NCI-H226 (cell line): ENCODE results near the gene LYST.
A peak's percentile ranks its signal among the peaks of the same experiment; 100 is the strongest.
"Not testable (repeated sequence)": the region's sequence is repeated elsewhere in the genome, so short reads cannot be mapped to it uniquely, and the experiment has no call there.

ENCODE experiments used
- DNase-seq: peaks from one replicate; pipeline ENCODE4 v3.0.0-alpha.2; 2015

Gene LYST

DNA sequence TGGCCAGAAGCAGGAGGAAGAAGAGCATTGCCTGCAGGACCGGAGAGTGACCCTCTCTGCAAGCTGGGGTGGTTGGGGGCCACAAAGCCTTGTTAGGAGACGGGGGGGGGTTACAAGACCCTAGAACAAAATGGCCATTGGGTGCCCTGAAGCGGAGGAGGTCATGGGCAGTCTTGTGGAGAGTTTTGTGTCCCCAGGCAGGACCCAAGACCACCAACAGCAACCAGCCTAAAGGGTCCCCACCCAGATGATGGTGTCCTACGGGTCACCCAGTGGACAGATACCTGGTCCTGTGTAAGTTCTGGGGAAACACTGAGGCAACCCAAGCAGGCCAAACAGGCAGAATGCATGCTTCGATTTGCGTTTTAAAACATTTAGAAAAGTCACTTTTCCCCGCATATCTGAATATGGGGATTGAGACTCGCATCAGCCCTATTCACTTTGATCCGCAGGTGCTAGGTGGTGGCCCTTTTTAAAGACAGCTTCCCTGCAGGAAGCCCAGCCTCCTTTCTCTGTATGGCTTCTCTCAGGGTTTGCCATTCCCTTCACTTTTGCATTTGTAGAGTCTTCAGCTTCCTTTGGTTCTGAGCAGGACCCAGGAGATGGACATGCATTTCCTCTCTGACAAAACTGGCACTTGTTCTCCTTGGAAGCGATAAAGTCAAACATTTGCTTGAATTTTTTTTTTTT lies 238.2 kb downstream of the LYST start:
- no peak for DNase-seq

DNA sequence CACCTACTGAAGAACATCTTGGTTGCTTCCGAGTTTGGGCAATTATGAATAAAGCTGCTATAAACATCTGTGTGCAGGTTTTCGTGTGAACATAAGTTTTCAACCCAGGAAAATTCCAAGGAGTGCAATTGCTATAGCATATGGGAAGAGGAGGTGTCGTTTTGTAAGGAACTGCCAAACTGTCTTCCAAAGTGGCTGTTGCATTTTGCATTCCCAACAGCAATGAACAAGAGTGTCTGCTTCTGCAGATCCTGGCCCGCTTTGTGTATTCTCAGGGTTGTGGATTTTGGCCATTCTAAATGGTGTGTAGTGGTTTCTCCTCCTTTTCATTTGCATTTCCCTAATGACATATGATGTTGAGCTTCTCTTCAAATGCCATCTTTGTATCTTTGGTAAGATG lies 240.9 kb downstream of the LYST start:
- no peak for DNase-seq

DNA sequence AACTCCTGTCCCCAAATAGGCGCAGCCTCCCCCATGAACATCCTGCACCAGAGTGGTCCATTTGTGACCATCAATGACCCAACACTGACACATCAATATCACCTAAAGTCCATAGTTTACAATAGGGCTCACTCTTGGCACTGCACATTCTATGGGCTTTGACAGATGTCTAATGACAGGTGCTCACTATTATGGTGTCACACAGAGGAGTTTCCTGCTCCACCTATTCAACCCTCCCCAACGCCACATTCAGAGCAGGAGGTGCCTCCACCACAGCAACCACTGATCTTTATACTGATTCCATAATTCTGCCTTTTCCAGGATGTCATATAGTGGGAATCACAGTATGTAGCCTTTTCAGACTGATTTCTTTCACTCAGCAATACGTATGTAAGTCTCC lies 241.4 kb downstream of the LYST start:
- DNase-seq = no peak

DNA sequence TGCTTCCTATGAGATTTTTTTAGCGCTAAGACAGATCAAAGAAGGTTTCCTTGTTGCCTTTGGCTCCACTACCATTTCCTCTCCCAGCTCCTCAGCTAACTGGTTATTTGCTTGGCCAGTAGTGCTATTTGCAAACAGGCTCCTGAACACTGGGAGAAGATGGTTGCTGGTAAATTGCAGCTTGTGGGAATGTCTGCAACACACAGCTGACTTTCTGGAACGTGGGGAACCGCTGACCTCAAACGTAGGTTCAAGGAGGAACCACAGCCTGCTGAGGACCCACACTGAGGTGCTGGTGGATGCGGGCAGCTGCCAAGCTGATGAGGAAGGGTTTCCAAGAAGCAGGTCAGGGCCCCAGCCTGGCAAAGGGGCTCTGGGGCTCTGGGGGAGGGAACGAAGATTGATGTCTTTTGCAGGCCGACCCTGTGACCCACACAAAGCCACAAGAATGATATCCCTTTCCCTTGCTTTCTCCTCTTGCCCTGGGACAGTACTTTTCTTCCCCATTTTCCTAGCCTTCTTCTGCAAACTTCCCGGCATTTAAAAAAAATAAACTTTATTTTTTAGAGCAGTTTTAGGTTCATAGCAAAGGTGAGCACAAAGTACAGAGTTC lies 241.9 kb downstream of the LYST start:
- DNase-seq = no peak

DNA sequence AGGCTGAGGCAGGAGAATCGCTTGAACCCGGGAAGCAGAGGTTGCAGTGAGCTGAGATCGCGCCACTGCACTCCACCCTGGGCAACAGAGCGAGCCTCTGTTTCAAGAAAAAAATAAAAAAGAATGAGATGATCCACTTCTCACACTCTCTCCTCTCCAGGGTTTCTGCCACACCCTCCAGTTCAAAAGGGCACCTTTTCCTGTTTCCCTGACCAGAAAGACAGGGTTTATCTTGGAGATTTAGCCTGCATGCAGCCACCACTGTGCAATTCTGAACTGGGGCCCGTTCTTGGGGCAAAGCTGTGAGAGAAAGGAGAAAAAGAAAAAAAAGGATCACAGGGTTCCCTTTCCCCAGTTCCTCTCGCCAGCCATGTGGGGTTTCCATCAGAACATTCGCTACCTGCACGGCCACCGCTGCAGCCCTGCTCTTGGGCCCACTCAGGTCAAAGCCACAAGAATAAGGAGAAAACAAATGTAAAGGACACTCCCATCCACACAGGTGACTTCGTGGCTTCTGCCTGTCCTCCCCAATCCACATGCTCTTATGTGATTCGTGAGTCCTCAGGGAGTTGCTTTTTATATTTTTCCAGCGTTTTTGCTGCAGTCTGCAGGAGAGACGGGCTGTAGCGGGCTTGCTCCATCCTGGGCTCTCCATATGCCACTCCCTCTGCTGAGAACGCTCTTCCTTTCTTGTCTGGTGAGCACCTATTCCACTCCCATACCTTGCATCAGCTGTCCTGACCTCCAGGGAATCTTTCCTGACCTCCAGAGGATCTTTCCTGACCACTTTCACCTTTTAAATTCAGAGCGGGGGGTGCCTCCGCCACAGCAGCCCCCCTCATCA lies 243.5 kb downstream of the LYST start:
- DNase-seq = no peak

DNA sequence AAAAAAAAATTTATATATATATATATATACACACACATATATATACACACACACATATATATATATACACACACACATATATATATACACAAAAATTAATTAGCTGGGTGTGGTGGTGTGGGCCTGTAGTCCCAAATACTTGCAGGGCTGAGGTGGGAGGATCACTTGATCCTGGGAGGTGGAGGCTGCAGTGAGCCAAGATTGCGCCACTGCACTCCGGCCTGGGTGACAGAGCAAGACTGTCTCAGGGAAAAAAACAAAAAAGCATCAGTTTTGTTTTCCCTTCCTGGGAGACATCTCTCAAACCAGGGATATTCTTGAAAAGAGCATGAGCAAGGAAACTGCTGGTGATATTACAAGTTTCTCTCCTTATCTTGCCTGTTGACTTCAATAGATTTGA lies 247.6 kb downstream of the LYST start:
- not testable (repeated sequence) for DNase-seq

DNA sequence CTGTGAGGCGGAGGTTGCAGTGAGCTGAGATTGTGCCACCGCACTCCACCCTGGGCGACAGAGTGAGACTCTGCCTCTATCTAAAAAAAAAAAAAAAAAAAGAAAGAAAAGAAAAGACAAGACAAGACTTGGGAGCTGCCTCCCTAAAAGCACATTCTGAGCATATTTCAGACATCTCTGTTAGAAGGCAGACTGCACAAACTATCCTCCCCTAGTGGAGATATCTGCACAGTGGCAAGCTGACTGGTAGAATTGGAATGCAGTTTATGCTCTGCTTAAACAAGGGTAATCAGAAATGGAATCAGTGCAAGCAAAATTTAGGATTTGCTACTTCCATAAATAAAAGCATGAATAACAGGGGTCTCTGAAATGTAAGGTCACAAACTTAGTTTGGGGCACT lies 248.9 kb downstream of the LYST start:
- peak; percentile 68 for DNase-seq

DNA sequence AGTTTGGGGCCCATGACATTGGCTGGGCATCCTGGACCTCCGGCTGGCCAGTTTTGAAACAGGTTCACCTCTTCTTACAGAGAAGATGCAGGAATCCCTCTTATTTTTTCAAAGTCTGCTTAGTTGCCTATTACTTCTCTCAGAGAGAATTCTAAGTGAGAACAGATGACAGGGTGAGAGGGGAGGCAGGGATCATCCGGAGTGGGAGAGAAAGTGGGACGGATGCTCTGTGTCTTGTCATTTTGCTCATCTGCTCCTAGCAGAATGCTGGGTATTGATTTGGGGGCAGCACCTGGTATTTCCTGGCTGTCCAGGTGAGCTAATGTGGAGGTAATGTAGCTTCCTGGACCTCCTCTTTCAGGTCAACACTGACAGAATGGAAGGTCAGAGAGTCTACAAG lies 249.6 kb downstream of the LYST start:
- no peak for DNase-seq

DNA sequence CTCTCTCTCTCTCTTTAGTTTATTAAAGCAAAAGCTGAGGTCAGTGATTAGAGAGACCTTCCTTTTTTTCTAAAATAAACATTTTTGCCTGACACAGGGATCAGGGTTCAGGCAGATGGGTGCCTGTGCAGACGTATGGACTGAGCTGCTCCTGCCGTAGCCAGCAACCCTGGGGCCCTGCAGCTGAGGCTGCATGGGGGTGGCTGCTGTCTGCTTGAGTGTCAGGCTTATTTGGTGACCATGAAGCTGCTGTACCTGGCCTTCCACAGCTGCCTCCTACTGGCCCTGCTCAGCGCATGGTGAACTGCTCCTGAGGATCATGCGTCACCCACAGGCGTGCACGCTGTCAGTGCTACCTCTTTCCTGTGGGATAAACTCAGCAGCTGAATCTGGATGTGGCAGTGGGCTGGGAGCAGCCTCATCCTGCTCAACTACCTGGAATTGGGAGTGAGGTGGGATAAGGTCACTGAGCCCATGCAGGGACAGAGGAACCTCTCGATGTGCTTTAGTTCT lies 252.2 kb downstream of the LYST start:
- no peak for DNase-seq

DNA sequence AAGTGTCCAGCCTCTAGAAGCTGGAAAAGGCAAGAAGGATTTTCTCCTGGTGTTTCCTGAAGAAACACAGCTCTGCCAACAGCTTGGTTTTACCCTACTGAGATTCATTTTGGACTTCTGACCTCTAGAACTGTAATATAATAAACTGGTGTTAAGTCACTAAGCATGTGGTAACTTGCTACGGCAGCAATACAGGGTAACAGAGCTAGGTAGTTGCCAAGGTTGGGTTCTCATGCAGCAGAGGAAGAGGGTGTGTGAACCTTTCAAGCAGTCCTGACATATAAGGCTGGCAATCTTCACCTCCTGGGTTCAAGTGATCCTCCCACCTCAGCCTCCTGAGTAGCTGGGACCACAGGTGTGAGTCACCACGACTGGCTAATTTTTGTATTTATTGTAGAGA lies 253.1 kb downstream of the LYST start:
- DNase-seq = no peak

DNA sequence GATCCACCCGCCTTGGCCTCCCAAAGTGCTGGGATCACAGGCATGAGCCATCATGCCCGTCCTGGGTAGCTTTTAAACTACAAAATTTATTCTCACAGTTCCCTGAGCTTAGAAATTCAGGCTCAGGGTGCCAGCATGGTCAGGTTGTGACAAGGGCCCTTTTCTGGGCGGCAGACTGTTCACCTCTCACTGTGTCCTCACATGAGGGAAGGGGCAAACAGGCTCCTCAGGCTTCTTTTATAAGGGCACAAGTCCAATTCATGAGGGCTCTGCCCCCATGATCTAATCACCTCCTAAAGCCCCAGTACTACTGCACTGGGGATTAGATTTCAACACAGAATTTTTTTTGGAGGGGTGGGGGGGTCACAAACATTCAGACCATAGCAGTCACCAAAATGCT lies 253.9 kb downstream of the LYST start:
- no peak for DNase-seq
